Endodermal cell (in vitro differentiated cells): Measurements from ENCODE around the gene ELMO1. TPM values are rescaled to one million over a fixed set of nuclear protein-coding genes. Genes with fewer than 3 reads are reported as not detected.
A peak's percentile ranks its signal among the peaks of the same experiment; 100 is the strongest.

Experiments
- DNase-seq: peaks from one replicate; pipeline ENCODE4 v3.0.0-alpha.2; 2017
- H3K27ac ChIP-seq: 2 replicates; pipeline ENCODE4 v1.5.1; 2013; ENCODE audit warnings: mild to moderate bottlenecking, low read depth, low read length, moderate library complexity
- H3K27me3 ChIP-seq: 2 replicates; pipeline ENCODE4 v1.6.1; 2013; ENCODE audit warnings: mild to moderate bottlenecking, low read length, moderate library complexity; ENCODE audit not compliant: insufficient read depth, control insufficient read depth, poor library complexity, severe bottlenecking
- H3K36me3 ChIP-seq: 2 replicates; pipeline ENCODE4 v1.7.0; 2013; ENCODE audit warnings: mild to moderate bottlenecking, low read length, moderate library complexity; ENCODE audit not compliant: control insufficient read depth, insufficient read depth
- H3K4me1 ChIP-seq: one replicate; pipeline ENCODE4 v1.7.0; 2013; ENCODE audit warnings: low read length; ENCODE audit not compliant: control insufficient read depth, insufficient read depth
- H3K4me3 ChIP-seq: 2 replicates; pipeline ENCODE4 v1.5.1; 2013; ENCODE audit warnings: mild to moderate bottlenecking, low read length, moderate library complexity
- H3K9ac ChIP-seq: 2 replicates; pipeline ENCODE4 v1.6.1; 2013; ENCODE audit warnings: mild to moderate bottlenecking, low read length, moderate library complexity; ENCODE audit not compliant: poor library complexity, severe bottlenecking; ENCODE audit errors: extremely low read depth
- H3K9me3 ChIP-seq: 2 replicates; pipeline ENCODE4 v1.6.1; 2013; ENCODE audit warnings: mild to moderate bottlenecking, low read length, moderate library complexity; ENCODE audit not compliant: control insufficient read depth
- H3K27ac Mint-ChIP-seq: 2 replicates; pipeline ENCODE4 v1.8.0; 2020; ENCODE audit warnings: mixed read lengths
- H3K27me3 Mint-ChIP-seq: 2 replicates; pipeline ENCODE4 v1.8.0; 2021; ENCODE audit warnings: mild to moderate bottlenecking, mixed read lengths; ENCODE audit not compliant: insufficient read depth
- H3K36me3 Mint-ChIP-seq: 2 replicates; pipeline ENCODE4 v1.8.0; 2020; ENCODE audit warnings: low read depth, mixed read lengths
- H3K4me1 Mint-ChIP-seq: 2 replicates; pipeline ENCODE4 v1.8.0; 2020; ENCODE audit warnings: mixed read lengths
- H3K4me3 Mint-ChIP-seq: 2 replicates; pipeline ENCODE4 v1.8.0; 2020; ENCODE audit warnings: mild to moderate bottlenecking, moderate library complexity, mixed read lengths
- H3K9me3 Mint-ChIP-seq: 2 replicates; pipeline ENCODE4 v1.8.0; 2020; ENCODE audit warnings: mild to moderate bottlenecking, mixed read lengths
- CTCF ChIP-seq: fragments of 200-600 bp; sonication (generic); conservative IDR thresholded peaks from 2 replicates; pipeline ENCODE4 v1.5.0; 2021; ENCODE audit warnings: antibody characterized with exemption, mild to moderate bottlenecking
- WGBS, 2 experiments: methylation state at CpG; one replicate each; pipeline versions ENCODE4 v1.1.5 to v1.1.7; 2013; ENCODE audit warnings: missing lambda C conversion rate in 2 of 2, mixed read lengths in 1 of 2; ENCODE audit not compliant: insufficient coverage in 1 of 2, insufficient read length in 1 of 2; 5-methylcytosine and 5-hydroxymethylcytosine counted together
- total RNA-seq, 2 donors: library from RNA; stranded (reverse); fragmentation: NEBNext Ultra II Directional in 1 of 2; extraction: Animal tissue kit (Norgen Biotek cat#: 25700) in 1 of 2; gene quantifications; 2 replicates in 1 of 2; 3 replicates in 1 of 2; pipeline ENCODE4 v1.2.1, GENCODE V29; 2021

ELMO1 gene
- total RNA-seq, 2 donors from 2014 or later = 120 to 131 TPM

- H3K9me3 ChIP-seq = peaks cover 5% of the 10 kb centered on the region
- Mint-ChIP-seq H3K4me3 (no peak overlapping the region), H3K27ac (peak overlapping the region; percentile 40), H3K4me1 (peaks cover 49% of the 10 kb centered on the region), H3K27me3 (no peaks in the 10 kb centered on the region), H3K9me3 (no peaks in the 10 kb centered on the region), H3K36me3 (peaks cover 22% of the 10 kb centered on the region)
- no peak for DNase-seq
- H3K4me1 ChIP-seq = peaks cover 22% of the 10 kb centered on the region
- H3K36me3 ChIP-seq = no peaks in the 10 kb centered on the region
- TF ChIP-seq CTCF = no peak
- H3K9ac ChIP-seq = no peak overlapping the region
- H3K27me3 ChIP-seq = no peaks in the 10 kb centered on the region
- H3K4me3 ChIP-seq = no peak overlapping the region
- 93 to 100% methylated on average over 1 to 3 of the region's 3 CpGs for WGBS, 2 experiments
- H3K27ac ChIP-seq = no peak overlapping the region
Observed at GRCh38 chr7:37363536-37364491, 84.8 kb downstream of the ELMO1 start.

GRCh38 chr7:37362802-37363201 lies 85.9 kb downstream of the ELMO1 start:
- Mint-ChIP-seq H3K4me1 (peaks cover 51% of the 10 kb centered on the region), H3K27ac (peak overlapping the region; percentile 40)
- WGBS, 2 experiments = 100% methylated on average over 1 to 2 of the region's 2 CpGs

GRCh38 chr7:37360484-37360883 lies 88.2 kb downstream of the ELMO1 start:
- DNase-seq = no peak
- Histone ChIP-seq H3K27me3 (no peaks in the 10 kb centered on the region), H3K9me3 (no peaks in the 10 kb centered on the region), H3K4me1 (peaks cover 26% of the 10 kb centered on the region), H3K36me3 (no peaks in the 10 kb centered on the region), H3K4me3 (no peak overlapping the region), H3K27ac (no peak overlapping the region), H3K9ac (no peak overlapping the region)
- Mint-ChIP-seq H3K36me3 (peaks cover 16% of the 10 kb centered on the region), H3K27me3 (no peaks in the 10 kb centered on the region), H3K4me3 (no peak overlapping the region), H3K4me1 (peaks cover 57% of the 10 kb centered on the region), H3K27ac (peak overlapping the region; percentile 15), H3K9me3 (no peaks in the 10 kb centered on the region)
- TF ChIP-seq CTCF = no peak
- whole genome bisulfite sequencing, 2 experiments = 97 to 100% methylated on average over 1 to 2 of the region's 2 CpGs

More at GRCh38 chr7:37362802-37363201, 85.9 kb downstream of the ELMO1 start:
- no peak overlapping the region for H3K4me3 ChIP-seq
- H3K4me1 ChIP-seq = peaks cover 25% of the 10 kb centered on the region
- H3K36me3 ChIP-seq = no peaks in the 10 kb centered on the region
- no peak overlapping the region for H3K9ac ChIP-seq
- no peak overlapping the region for H3K27ac ChIP-seq
- H3K27me3 Mint-ChIP-seq = no peaks in the 10 kb centered on the region
- peaks cover 22% of the 10 kb centered on the region for H3K36me3 Mint-ChIP-seq
- no peak for TF ChIP-seq CTCF
- no peak overlapping the region for H3K4me3 Mint-ChIP-seq
- peaks cover 5% of the 10 kb centered on the region for H3K9me3 ChIP-seq
- no peak for DNase-seq
- H3K9me3 Mint-ChIP-seq = no peaks in the 10 kb centered on the region
- no peaks in the 10 kb centered on the region for H3K27me3 ChIP-seq
